PC-9 (cell line): ENCODE results near the gene PRKX. TPM values are rescaled to one million over a fixed set of nuclear protein-coding genes. Genes with fewer than 3 reads are reported as not detected.
"Not testable (repeated sequence)": the region's sequence is repeated elsewhere in the genome, so short reads cannot be mapped to it uniquely, and the experiment has no call there.

Experiments used
- BruUV-seq: library from RNA; stranded (reverse); fragments of 400-500 nt; replicated peaks from 2 replicates; lab custom pipeline; 2021; lab: Mats Ljungman, UMichigan
- CTCF ChIA-PET: fragments of 300-600 bp; sonication (Branson Sonifier 250); formaldehyde crosslinking; loops from one replicate; lab custom pipeline; 2022; ENCODE audit warnings: antibody characterized with exemption; lab: Charles Lee
- POLR2A ChIA-PET: fragments of 300-600 bp; sonication (Branson Sonifier 250); formaldehyde crosslinking; loops from one replicate; lab custom pipeline; 2022; ENCODE audit warnings: antibody characterized with exemption; ENCODE audit not compliant: unreplicated experiment; lab: Charles Lee
- DNase-seq, 2 experiments: peaks; one replicate each; pipeline versions ENCODE4 v3.0.0 to v3.0.0-alpha.2; 2015 to 2022; ENCODE audit warnings: mixed read lengths in 1 of 2
- H2AFZ ChIP-seq: fragments of 200-600 bp; sonication (generic); 2 replicates; pipeline ENCODE4 v1.8.1; 2017; ENCODE audit warnings: antibody characterized with exemption
- H3F3A ChIP-seq: fragments of 200-600 bp; sonication (generic); 2 replicates; pipeline ENCODE4 v1.8.1; 2017; ENCODE audit warnings: antibody characterized with exemption, mild to moderate bottlenecking, low read depth; ENCODE audit not compliant: insufficient read depth
- H3K27ac ChIP-seq: fragments of 200-600 bp; sonication (generic); 2 replicates; pipeline ENCODE4 v1.6.1; 2016; ENCODE audit warnings: mixed run types
- H3K27me3 ChIP-seq: fragments of 200-600 bp; sonication (generic); 2 replicates; pipeline ENCODE4 v1.6.1; 2016; ENCODE audit warnings: low read depth, mixed run types; ENCODE audit not compliant: insufficient read depth
- H3K36me3 ChIP-seq: fragments of 200-600 bp; sonication (generic); 2 replicates; pipeline ENCODE4 v1.6.1; 2016; ENCODE audit warnings: low read depth, mixed run types
- H3K4me1 ChIP-seq: fragments of 200-600 bp; sonication (generic); replicated peaks from 2 replicates; pipeline ENCODE4 v1.6.1; 2016; ENCODE audit warnings: mixed run types; ENCODE audit not compliant: insufficient read depth
- H3K4me2 ChIP-seq: fragments of 200-600 bp; sonication (generic); 2 replicates; pipeline ENCODE4 v1.6.1; 2017; ENCODE audit warnings: mixed run types
- H3K4me3 ChIP-seq: fragments of 200-600 bp; sonication (generic); 2 replicates; pipeline ENCODE4 v1.6.1; 2016; ENCODE audit warnings: mixed run types
- H3K79me2 ChIP-seq: fragments of 200-600 bp; sonication (generic); 2 replicates; pipeline ENCODE4 v1.6.1; 2017; ENCODE audit warnings: low read depth, mixed run types
- H3K9me2 ChIP-seq: fragments of 200-600 bp; sonication (generic); 2 replicates; pipeline ENCODE4 v1.8.1; 2017; ENCODE audit warnings: mild to moderate bottlenecking; ENCODE audit not compliant: insufficient read depth
- H3K9me3 ChIP-seq: fragments of 200-600 bp; sonication (generic); 2 replicates; pipeline ENCODE4 v1.8.1; 2016; ENCODE audit warnings: low read depth; ENCODE audit not compliant: insufficient read depth
- H4K20me1 ChIP-seq: fragments of 200-600 bp; sonication (generic); 2 replicates; pipeline ENCODE4 v1.8.1; 2017; ENCODE audit not compliant: insufficient read depth
- EZH2 ChIP-seq: fragments of 200-600 bp; sonication (generic); IDR thresholded peaks from 2 replicates; pipeline ENCODE4 v1.8.0; 2017; ENCODE audit warnings: antibody characterized with exemption, low read depth
- intact Hi-C: fragments of 100-400 bp; cut with micrococcal nuclease; formaldehyde crosslinking; loops from one replicate; pipeline ENCODE4 v1.10.0; 2022; ENCODE audit not compliant: unreplicated experiment
- total RNA-seq: library from RNA; stranded (reverse); gene quantifications from 2 replicates; pipeline ENCODE4 v1.2.3, GENCODE V29; 2021
- TF ChIP-seq, protein P1 (sequence below): fragments of 200-600 bp; sonication (generic); conservative IDR thresholded peaks from 2 replicates; pipeline ENCODE4 v1.6.1; 2017; ENCODE audit warnings: mixed run types, antibody characterized with exemption, mild to moderate bottlenecking, moderate library complexity

PRKX gene
- total RNA-seq, 1 experiment from 2014 or later, result 31.5 TPM

DNA sequence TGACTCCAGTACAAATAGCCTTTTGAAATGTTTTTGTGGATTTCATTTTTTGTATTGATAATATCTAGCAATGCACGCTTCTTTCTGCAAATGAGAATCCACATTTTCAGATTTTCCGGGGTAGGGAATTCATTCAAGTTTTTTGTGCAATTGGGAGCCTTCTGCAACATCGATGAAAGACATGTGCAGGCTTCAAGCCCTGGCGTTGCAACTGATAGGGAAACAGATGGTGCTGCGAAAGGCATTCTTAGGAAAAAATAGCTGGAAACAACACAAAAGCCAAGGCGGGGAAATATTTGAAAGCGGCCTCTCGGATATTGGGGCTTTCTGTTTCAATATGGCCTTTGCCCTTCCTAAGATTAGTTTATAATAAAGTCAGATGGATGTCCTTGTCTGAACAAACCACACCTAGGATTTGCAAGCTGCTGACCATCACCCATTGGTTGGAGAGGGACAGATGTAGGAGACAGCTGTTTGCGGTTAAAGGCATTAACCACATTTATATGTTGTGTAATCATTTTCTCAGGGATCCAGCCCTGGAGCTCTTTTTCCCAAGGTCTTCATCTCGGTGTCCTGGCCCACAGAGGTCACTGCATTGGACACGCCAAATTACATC, 136.5 kb downstream of the PRKX start:
- ChIA-PET POLR2A (no interaction called here), CTCF (no interaction called here)
- Histone ChIP-seq H3K79me2 (no peaks in the 10 kb centered on the region), H3K27me3 (peaks cover 23% of the 10 kb centered on the region), H3K4me3 (no peak overlapping the region), H3K4me1 (no peaks in the 10 kb centered on the region), H3F3A (no peaks in the 10 kb centered on the region), H3K27ac (no peak overlapping the region), H3K36me3 (no peaks in the 10 kb centered on the region), H3K9me2 (no peaks in the 10 kb centered on the region), H2AFZ (no peak overlapping the region), H3K4me2 (no peak overlapping the region), H3K9me3 (no peaks in the 10 kb centered on the region), H4K20me1 (no peaks in the 10 kb centered on the region)
- TF ChIP-seq EZH2, result no peak
- TF ChIP-seq, protein P1, sequence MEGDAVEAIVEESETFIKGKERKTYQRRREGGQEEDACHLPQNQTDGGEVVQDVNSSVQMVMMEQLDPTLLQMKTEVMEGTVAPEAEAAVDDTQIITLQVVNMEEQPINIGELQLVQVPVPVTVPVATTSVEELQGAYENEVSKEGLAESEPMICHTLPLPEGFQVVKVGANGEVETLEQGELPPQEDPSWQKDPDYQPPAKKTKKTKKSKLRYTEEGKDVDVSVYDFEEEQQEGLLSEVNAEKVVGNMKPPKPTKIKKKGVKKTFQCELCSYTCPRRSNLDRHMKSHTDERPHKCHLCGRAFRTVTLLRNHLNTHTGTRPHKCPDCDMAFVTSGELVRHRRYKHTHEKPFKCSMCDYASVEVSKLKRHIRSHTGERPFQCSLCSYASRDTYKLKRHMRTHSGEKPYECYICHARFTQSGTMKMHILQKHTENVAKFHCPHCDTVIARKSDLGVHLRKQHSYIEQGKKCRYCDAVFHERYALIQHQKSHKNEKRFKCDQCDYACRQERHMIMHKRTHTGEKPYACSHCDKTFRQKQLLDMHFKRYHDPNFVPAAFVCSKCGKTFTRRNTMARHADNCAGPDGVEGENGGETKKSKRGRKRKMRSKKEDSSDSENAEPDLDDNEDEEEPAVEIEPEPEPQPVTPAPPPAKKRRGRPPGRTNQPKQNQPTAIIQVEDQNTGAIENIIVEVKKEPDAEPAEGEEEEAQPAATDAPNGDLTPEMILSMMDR, result no peak
- DNase-seq, result no peak
- intact Hi-C loops, result no loop called here
- no TSS peak for BruUV-seq

DNA sequence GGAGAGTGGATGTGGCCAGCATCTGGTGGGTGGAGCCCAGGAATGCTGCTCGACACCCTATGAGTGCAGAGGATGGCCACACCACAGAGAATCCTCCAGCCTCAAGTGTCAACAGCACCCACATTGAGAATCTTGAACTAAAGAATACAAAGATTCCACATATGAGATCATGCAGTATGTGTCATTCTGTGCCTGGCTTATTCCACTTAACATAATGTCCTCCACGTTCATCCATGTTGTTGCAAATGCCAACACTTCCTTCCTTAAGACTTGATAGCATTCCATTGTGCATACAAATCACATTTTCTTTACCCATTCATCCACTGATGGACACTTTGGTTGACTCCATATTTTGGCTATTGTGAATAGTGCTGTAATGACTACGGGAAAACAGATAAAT, 145.8 kb downstream of the PRKX start:
- no peaks in the 10 kb centered on the region for H3K4me1 ChIP-seq
- no TSS peak for BruUV-seq
- no peak overlapping the region for H3K4me2 ChIP-seq
- no peak overlapping the region for H3K4me3 ChIP-seq
- no peaks in the 10 kb centered on the region for H4K20me1 ChIP-seq
- intact Hi-C loops, result no loop called here
- DNase-seq, result no peak
- no peak overlapping the region for H3K27ac ChIP-seq
- H3K36me3 ChIP-seq, result no peaks in the 10 kb centered on the region
- no peak overlapping the region for H2AFZ ChIP-seq
- no peaks in the 10 kb centered on the region for H3K9me2 ChIP-seq
- H3K79me2 ChIP-seq, result no peaks in the 10 kb centered on the region
- TF ChIP-seq, protein P1, result no peak
- TF ChIP-seq EZH2, result no peak
- H3K9me3 ChIP-seq, result no peaks in the 10 kb centered on the region
- no peaks in the 10 kb centered on the region for H3F3A ChIP-seq
- H3K27me3 ChIP-seq, result peaks cover 19% of the 10 kb centered on the region; the same call in 1 of the 2 replicates
- ChIA-PET POLR2A (no interaction called here), CTCF (no interaction called here)

DNA sequence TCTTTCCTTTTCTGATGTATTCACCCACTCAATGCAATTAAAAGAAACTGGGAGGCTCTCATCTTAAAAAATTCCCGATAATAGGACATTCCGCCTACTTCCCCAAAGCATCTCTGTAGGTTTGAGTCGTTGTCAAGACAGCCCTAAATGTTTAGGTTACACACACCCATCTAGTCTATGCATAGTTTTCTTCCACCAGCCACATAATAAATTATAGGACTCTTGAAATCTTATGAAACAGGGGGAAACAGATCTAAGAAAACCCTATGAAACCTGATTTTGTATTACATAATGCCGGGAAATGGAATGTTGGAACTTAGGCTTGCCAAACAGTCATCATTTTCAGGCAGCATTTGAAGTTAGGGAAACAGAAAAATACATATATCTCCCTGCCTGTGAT, 150.0 kb downstream of the PRKX start:
- DNase-seq, result no peak
- Histone ChIP-seq H3F3A (no peaks in the 10 kb centered on the region), H4K20me1 (no peaks in the 10 kb centered on the region), H3K9me3 (no peaks in the 10 kb centered on the region), H3K79me2 (no peaks in the 10 kb centered on the region), H3K9me2 (no peaks in the 10 kb centered on the region), H3K27ac (no peak overlapping the region), H3K36me3 (no peaks in the 10 kb centered on the region), H3K27me3 (peaks cover 29% of the 10 kb centered on the region), H3K4me1 (no peaks in the 10 kb centered on the region), H3K4me2 (no peak overlapping the region), H2AFZ (no peak overlapping the region), H3K4me3 (no peak overlapping the region)
- TF ChIP-seq, protein P1, result no peak
- no peak for TF ChIP-seq EZH2
- intact Hi-C loops, result no loop called here
- no TSS peak for BruUV-seq
- POLR2A ChIA-PET, result no interaction called here
- CTCF ChIA-PET, result no interaction called here

DNA sequence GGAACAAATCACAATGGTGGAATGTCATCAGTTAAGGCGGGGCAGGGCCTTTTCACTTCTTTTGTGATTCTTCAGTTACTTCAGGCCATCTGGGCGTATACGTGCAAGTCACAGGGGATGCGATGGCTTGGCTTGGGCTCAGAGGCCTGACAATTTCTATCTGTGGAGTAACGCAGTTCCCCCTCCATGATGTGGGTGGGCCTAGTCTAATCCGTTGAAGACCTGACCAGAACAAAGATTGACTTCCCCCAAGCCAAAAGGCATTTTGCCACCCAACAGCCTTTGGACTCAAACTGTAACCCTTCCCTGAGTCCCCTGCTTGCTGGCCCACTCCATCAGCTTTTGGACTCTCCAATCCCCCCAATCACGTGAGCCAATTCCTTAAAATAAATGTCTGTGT, 153.4 kb downstream of the PRKX start:
- CTCF ChIA-PET, H4K20me1 ChIP-seq, H3K9me2 ChIP-seq, H2AFZ ChIP-seq, POLR2A ChIA-PET, H3K9me3 ChIP-seq, intact Hi-C loops, DNase-seq, H3F3A ChIP-seq, BruUV-seq, H3K36me3 ChIP-seq, H3K4me3 ChIP-seq, H3K27ac ChIP-seq, H3K4me1 ChIP-seq, H3K4me2 ChIP-seq, H3K79me2 ChIP-seq: not testable (repeated sequence)
- H3K27me3 ChIP-seq, result peaks cover 29% of the 10 kb centered on the region
